HG03095 (cell line): ENCODE results near the gene OPRD1.
"Not testable (repeated sequence)": the region's sequence is repeated elsewhere in the genome, so short reads cannot be mapped to it uniquely, and the experiment has no call there.

Experiments used
- ATAC-seq: cut with Tn5 transposase; IDR thresholded peaks from one replicate; pipeline ENCODE4 v1.9.1; 2021; ENCODE audit warnings: moderate library complexity; ENCODE audit not compliant: unreplicated experiment

OPRD1 gene

DNA sequence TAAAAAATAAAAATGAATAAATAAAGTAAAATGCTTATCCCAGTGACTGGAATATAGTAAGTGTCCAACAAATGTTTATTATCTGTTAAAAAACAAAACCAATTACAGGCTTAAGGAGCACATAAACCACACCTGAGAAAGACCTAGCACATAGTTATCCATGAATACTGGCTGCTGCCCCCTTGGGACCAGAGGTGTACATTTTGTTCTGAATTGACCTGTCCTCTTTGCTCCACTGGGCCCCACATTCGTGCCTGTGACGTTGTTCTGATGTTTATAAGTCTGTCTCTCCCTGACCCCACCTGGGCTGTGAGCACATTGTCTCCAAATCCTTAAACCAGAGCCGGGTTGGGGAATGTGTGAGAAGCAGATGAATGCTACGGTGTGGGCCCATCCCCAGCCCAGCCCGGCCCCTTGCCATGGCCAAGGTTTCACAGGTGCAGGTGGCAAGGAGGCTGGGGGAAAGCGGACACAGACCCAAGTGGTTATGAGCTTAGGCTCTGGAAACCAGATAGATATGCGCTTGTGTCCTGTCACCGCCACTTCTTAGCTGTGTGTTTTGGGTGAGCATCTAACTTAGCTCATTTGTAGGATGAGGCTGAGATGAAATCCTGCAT is 29.1 kb downstream of the OPRD1 start:
- ATAC-seq: no peak

DNA sequence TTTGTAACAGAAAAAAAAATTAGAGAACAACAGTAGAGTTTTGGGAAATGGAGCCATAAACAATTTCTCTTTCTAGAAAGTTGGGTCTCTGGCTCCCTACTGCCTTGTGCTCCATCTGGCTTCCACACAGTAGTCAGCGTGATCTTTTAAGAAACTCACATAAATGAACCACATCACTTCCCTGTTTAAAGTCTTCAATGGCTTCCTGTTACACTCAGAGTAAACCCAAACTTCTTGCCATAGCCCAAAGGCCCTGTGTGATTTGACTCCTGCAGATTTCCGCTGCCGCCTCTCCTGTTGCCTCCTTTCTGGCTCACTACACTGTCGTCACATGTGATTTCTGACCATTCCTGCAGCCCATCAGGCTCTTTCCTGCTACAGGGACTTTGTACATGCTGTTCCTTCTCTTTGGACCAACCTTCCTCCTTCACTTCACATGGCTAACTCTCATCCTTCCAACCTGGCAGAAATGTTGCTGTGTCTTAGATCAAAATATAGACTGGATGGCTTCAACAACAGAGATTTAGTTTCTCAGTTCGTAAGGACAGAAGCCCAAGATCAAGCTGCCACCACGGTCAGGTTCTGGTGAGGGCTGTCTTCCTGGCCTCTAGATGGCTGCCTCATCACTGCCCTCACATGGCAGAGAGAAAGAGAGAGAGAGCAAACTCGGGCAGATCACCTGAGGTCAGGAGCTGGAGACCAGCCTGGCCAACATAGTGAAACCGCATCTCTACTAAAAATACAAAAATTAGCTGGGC is 34.0 kb downstream of the OPRD1 start:
- ATAC-seq: no peak

DNA sequence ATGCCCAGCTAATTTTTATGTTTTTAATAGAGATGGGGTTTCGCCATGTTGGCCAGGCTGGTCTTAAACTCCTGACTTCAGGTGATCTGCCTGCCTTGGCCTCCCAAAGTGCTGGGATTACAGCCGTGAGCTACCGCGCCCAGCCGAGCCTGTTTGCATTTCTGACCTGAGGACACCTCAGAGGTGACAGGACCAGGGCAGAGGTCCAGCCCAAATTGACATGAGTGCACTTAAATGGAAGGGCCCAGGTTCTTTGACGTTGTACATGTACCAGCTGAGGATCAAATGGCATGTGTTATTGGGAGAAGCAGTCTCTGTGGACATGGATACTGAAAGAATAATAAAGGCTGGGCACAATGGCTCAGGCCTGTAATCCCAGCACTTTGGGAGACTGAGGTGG is 35.2 kb downstream of the OPRD1 start:
- not testable (repeated sequence) for ATAC-seq

DNA sequence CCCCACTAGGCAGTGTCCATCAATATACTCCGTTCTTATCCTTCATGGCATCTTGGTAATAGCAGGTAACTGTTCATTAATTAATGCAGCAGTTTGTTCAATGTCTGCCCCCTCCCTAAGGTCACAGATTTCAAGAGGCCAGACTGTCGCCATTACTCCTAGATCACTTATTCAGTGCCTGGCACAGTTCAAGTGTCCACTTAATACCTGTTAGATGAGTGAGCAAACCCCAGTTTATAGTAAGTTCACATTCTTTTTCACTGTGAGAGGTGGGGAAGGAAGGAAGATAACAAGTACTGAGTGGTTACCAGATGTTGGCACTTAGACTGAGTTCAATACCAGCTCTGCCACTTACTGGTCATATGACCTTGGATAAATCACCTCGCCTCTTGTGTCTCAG is 36.4 kb downstream of the OPRD1 start:
- no peak for ATAC-seq

DNA sequence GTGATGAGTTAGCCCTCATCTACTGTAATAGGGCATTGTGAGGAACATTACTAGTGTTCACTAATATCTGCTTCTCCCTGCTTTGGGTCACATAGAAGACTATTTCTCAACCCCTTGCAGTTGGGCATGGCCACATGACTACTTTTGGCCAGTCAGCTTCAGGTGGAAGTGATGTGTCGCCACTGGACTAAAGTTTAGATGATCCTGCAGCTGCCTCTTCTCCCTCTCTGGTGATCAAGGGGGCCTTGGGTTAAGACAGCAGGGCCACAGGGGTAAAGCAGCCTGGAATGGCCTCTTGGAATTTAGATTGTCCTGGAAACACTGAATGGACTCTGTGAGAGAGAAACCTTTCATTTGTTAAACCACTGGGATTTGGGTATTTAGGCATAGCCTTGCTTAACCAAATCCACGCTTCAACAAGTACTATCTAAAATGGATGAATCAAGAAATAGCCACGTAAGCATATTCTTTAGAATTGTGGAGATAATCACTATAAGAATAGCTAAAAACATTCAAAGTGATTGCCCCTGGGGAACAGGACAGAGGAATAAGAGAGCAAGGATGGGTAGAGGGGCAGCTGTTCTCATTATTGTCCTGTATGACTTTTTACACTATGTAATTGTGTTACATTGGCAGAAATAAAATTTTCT is 41.2 kb downstream of the OPRD1 start:
- no peak for ATAC-seq

DNA sequence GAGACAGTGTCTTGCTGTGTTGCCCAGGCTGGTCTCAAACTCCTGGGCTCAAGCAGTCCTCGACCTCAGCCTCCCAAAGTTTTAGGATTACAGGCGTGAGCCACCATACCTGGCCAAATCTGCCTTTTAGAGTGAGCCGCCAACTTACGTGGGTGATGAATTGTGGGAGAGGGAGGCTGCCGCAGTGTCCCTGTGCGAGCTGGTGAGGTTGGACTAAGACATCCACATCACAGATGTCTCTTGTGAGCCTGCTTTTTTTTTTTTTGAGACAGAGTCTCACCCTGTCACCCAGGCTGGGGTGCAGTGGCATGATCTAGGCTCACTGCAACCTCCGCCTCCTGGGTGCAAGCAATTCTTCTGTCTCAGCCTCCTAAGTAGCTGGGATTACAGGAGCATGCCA is 42.4 kb downstream of the OPRD1 start:
- ATAC-seq: not testable (repeated sequence)

DNA sequence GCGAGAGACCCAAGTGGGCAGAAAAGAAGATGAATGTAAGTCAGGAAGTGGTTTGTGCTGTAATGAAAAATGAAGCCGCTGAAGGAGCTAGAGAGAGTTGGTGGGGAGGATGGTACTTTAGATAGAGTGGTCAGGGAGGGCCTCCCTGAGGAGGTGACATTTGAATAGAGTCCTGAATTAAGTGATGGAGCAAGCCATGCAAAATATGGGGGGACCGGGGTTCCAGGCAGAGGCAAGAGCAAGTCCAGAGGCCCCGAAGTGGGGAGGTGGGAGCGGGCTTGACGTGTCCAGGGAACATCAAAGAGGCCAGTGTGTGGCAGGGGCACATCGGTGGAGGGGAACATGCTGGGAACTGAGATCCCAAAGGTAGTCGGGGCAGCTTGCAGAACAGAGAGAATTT is 43.1 kb downstream of the OPRD1 start:
- ATAC-seq: no peak

DNA sequence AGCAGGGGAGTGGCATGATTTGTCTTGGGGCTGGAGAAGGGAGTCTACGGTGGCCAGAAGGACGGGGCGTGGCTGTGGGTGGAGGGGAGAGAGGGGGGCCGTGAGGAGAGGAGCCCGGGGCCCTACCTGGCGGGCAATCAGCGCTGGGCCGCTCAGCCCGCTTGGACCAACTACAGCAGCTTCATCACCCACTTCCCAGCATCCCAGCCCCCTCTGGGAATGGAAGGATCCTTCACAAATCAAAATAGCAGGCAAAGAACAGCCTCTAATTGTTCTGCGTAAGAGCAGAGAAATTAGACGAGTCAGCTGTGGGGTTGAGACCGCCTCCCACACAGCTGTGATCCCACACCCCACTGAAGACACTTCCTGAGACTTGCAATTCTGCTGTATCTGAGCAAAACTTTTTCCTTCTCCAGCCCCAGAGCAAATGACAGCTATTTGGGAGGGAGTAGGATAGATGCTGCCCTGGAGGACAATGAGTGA is 43.5 kb downstream of the OPRD1 start:
- no peak for ATAC-seq

DNA sequence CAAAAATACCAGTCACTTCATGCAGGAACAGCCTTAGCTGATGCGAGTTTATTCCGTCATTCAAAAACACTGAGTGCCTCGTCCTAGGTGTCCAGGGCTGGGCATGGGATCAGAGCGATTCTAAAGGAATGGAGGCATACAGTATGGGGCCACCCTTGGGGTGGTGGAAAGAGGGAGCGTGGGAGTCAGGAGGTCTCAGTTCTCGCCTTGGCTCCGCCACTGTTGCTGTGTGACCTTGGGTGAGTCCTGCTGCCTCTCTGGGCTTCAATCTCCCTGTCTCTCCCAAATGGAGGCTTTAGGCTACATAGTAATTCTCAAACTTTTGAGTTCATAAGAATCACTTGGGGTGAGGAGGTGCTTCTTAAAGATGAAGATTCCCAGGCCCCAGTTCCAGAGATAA is 44.0 kb downstream of the OPRD1 start:
- no peak for ATAC-seq

DNA sequence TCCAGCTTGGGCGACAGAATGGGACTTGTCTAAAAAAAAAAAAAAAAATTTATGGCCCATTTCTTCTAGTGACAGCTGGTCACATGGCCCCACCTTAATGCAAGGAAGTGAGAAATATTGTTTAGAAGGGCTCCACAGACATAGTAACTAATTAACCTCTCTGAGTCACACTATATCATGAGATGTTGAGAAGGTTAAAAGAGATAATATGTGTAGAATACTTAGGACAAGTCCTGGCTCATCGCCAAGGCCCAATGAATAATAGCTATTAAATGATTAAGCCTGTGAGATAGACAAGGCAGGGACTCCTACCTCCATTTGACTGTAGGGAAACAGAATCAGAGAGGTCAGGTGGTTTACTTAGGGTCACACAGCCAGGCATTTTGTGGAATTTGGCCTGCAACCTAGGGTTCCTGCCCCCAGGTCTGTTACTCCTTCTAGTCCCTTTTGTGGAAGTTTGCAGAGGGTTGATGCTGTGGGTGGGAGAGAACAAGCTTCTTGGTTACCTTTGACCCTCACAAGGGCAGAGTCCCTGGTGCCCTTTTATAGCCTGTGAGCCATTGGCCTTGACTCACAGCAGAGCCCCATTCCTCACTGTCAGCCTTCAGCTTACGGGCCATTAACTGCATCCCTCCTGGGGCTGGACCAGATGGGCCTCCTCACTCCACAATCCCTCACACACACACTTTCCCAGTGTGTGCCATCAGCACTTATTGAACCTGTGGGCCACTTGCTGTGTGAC is 48.5 kb downstream of the OPRD1 start:
- no peak for ATAC-seq

DNA sequence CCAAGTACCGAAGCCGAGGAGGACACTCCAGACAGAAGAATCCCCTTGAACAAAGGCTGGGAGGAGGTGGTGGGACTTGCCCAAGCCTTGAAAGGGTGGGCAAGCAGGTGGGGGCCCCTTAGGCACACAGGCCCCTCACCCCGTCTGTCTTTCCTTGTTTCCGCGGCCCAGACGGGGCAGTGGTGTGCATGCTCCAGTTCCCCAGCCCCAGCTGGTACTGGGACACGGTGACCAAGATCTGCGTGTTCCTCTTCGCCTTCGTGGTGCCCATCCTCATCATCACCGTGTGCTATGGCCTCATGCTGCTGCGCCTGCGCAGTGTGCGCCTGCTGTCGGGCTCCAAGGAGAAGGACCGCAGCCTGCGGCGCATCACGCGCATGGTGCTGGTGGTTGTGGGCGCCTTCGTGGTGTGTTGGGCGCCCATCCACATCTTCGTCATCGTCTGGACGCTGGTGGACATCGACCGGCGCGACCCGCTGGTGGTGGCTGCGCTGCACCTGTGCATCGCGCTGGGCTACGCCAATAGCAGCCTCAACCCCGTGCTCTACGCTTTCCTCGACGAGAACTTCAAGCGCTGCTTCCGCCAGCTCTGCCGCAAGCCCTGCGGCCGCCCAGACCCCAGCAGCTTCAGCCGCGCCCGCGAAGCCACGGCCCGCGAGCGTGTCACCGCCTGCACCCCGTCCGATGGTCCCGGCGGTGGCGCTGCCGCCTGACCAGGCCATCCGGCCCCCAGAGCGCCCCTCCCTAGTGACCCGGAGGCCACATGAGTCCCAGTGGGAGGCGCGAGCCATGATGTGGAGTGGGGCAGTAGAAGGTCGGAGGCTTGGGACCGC is 50.8 kb downstream of the OPRD1 start:
- no peak for ATAC-seq

DNA sequence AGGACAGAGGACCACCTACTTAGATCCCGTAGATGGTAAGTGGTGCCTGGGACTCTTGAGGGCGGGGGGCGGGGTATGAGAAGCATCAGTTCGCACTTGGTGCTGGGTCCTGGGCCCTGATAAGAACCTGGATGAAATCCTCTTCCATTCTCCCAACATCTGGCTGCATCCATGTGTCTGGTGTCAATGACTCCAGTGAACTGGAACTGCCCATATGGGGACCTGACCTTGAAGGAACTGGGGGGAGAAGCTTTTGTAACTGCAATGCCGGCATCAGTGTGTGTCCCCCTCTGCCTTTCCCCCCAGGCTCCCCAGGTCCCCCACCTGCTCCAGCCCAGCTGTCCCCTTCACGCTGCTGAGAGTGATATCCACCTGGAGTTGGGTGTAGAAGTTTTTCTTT is 52.7 kb downstream of the OPRD1 start:
- no peak for ATAC-seq

DNA sequence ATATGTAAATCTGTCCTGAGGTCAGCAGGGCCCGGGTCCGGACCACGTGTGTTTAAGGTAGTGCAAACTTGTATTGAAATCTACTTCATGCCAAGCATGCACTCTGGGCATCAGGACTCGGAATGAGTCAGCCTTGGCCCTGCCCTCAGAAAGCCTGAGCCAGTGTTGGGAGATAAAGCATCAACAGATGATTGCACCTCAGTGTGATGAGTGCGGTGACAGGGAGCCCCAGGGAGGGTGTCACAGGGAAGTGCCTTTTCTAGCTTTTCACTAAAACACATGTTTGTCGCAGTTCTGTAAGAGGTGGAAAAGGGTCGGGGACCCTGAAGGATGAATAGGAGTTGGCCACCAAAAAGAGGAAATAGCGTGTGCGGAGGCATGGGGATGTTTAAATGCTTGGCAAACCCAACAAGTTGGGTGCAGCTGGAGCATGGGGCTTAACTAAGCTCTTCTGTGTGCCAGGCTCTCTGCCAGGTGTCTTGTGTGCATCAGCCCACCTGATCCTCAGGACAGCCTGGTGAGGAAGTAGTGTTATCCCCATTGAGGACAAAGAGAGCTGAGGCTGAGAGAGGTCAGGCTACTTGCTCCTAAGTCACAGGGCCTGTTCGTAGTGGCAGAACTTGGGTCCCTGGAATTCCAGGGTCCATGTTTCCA is 54.2 kb downstream of the OPRD1 start:
- no peak for ATAC-seq

DNA sequence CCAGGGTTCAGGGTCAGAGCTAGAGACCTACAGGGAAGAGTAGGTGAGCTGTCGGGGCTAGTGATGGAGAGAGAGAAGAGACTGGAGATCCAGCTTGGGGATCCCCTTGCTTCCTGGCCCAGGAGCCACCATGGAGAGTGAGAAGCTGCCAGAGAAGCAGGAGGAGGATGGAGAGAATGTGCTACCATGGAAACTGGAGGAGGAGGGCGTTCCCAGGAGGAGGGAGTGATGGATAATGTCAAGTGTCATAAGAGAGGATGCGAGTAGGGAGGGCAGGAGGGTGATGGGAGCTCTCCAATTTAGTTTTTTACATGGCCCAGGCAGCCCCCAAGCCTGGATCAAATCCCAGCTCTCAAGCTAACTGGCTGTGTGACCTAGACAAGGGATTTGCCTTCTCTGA is 55.9 kb downstream of the OPRD1 start:
- no peak for ATAC-seq

DNA sequence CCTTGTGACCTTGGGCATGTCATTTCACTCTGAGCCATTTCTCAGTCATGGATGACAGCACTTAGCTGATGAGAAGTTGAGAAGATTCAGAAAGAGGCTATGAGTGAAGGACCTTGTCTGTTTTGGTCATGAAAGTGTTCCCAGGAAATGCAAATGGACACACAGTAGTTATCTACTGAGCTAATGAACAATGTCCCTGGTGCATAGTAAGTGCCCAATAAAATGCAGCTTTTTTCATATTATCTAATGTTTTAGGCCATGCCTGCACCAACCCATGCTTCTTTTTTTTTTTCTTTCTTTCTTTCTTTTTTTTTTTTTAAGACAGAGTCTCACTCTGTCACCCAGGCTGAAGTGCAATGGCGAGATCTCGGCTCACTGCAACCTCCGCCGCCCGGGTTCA is 58.0 kb downstream of the OPRD1 start:
- no peak for ATAC-seq

DNA sequence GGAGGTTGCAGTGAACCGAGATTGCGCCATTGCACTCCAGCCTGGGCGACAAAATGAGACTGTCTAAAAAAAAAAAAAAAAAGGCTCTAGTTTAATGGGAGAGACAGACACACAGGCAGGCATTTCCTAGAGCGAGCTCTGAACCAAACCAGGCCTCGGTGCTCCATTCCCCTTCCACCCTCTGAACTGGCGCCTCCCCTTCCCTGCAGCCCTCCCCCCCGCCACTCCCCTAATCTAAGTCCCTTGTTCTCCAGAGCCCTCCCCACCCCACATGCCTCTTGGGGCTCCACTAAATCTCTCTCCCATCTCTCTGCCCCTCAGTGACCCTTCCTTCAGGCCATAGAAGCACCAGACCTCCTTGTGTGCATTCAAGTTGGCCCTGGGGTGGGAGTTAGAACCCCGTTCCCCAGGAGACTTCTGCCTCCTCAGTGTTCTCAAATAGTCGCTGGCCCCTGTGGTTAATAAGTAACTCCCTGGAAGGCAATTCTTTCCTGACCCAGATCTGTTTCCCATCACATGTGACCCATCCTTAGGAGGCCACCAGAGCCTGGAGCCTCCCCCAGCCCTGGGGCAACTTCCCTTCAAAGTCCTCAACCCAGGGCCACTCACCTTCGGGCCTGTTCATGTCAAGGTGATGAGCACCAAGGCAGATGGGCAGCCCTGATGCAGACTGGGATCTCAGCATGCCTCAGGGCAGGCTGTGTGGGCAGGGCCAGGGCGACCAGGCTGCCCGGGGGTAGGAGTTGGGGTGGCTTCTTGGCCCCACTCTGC is 59.8 kb downstream of the OPRD1 start:
- ATAC-seq: no peak

DNA sequence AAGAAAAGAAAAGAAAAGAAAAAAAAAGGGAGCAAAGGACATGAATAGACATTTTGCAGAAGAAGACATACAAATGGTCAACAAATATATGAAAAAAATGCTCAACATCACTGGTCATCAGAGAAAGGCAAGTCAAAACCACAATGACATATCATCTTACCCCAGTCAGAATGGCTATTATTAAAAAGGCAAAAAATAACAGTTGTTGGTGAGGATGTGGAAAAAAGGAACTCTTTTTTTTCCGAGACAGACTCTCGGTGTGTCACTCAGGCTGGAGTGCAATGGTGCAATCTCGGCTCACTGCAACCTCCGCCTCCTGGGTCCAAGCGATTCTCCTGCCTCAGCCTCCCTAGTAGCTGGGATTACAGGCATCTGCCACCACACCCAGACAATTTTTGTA is 63.2 kb downstream of the OPRD1 start:
- not testable (repeated sequence) for ATAC-seq

DNA sequence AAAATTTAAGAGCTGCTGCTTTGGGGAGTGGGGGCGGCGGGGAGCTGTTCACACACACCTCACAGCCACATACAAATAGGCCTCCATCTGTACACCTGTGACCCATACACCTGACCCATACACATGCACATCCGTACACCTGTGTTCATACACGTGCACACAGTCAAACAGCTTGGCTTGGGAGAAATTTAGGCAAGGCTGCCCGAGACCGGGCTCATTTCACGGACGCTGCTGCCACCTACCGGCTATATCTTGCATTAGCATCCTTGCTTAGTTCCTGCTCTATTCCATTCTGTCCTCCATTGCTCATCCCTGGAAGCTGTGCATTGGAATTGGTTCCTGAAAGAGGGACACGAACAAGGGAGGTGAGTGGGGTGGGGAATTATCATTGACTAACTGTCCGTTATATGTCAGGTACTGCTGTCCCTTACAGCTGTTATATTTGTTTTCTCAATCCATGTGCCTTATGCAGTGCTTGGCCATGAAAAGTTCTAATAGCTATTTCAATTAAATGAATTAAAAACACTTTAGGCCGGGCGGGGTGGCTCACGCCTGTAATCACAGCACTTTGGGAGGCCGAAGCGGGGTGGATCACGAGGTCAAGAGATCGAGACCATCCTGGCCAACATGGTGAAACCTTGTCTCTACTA is 65.3 kb downstream of the OPRD1 start:
- no peak for ATAC-seq

DNA sequence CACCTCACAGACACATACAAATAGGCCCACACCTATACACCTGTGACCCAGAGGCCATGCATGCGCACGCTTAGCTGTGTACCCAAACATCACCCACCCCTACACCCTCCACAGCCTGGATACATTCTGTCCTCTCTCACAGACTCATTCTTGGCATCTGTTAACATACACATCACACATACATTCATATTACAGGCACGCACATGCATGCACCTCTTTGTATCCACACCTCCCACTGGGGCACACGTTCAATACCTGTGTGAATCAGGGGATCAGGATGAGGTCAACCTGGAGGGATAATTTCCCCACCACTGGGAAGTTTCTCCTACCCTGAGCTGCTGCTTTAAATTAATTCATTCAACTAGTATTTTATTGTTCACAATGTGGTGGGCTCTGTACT is 66.8 kb downstream of the OPRD1 start:
- ATAC-seq: no peak
